Omental fat pad (tissue), 4 donors: Measurements from ENCODE around the gene SH3BP4. TPM values are rescaled to one million over a fixed set of nuclear protein-coding genes. Genes with fewer than 3 reads are reported as not detected.

Source experiments
- ATAC-seq: fragments of 150-250 bp; one replicate; pipeline ENCODE4 v1.9.1; 2016; ENCODE audit warnings: mild to moderate bottlenecking, moderate library complexity; ENCODE audit not compliant: low FRiP score
- DNase-seq: peaks from one replicate; pipeline ENCODE4 v3.0.0-alpha.2; 2019; ENCODE audit warnings: low spot score
- CTCF ChIP-seq, 3 donors: fragments of 450-650 bp; IDR thresholded peaks; one replicate each; pipeline ENCODE4 v1.5.1; 2016 to 2017; ENCODE audit warnings: antibody characterized with exemption in 3 of 3, mild to moderate bottlenecking in 3 of 3, moderate library complexity in 2 of 3
- total RNA-seq, 4 donors: library from RNA; depleted of rRNA; stranded (reverse); fragments of >200 nt; gene quantifications; one replicate each; pipeline ENCODE4 v1.1.0, GENCODE V29; 2016

Gene SH3BP4
- total RNA-seq, result 10 to 100 TPM; 32.5 to 66.9 (median 44.2) TPM

GRCh38 chr2:234951664-234952269 is at the start of gene SH3BP4:
Gene SH3BP4 (plus strand): TSS chr2:234952017. CDS start chr2:235035003, 82,986 bp downstream.
- peak; percentile 82 for ATAC-seq
- TF ChIP-seq CTCF (IDR thresholded peaks at IDR 0.05), result no peak
- DNase-seq, result peak; percentile 62

GRCh38 chr2:234904785-234905184 is 47.0 kb upstream of the SH3BP4 start:
- DNase-seq (no peak), ATAC-seq (no peak)
- TF ChIP-seq CTCF (IDR thresholded peaks at IDR 0.05), result no peak

- no peak for TF ChIP-seq CTCF (IDR thresholded peaks at IDR 0.05)
- no peak for DNase-seq
- ATAC-seq, result no peak
Observed at GRCh38 chr2:234905547-234906265, 46.1 kb upstream of the SH3BP4 start.

- no peak for TF ChIP-seq CTCF (IDR thresholded peaks at IDR 0.05)
- no peak for ATAC-seq
- DNase-seq, result no peak
Observed at GRCh38 chr2:234910186-234910679, 41.6 kb upstream of the SH3BP4 start.

GRCh38 chr2:234911271-234911670 is 40.5 kb upstream of the SH3BP4 start:
- DNase-seq (no peak), ATAC-seq (no peak)
- no peak for TF ChIP-seq CTCF (IDR thresholded peaks at IDR 0.05)

GRCh38 chr2:234912437-234912836 is 39.4 kb upstream of the SH3BP4 start:
- TF ChIP-seq CTCF (IDR thresholded peaks at IDR 0.05), result no peak
- DNase-seq (no peak), ATAC-seq (no peak)

- ATAC-seq, result no peak
- no peak for DNase-seq
- TF ChIP-seq CTCF (IDR thresholded peaks at IDR 0.05), result no peak
Observed at GRCh38 chr2:234913208-234913626, 38.6 kb upstream of the SH3BP4 start.
